Measurements from ENCODE around the gene XPO6. TPM values are rescaled to one million over a fixed set of nuclear protein-coding genes. Genes with fewer than 3 reads are reported as not detected.

Gene XPO6
- total and polyA plus RNA-seq, 3 donors from 2014 or later = 216 to 283 (median 238) TPM

- Histone ChIP-seq H3K4me1 (peaks cover 13% of the 10 kb centered on the region), H3K27me3 (no peaks in the 10 kb centered on the region), H3K27ac (no peak overlapping the region), H3K36me3 (ENCODE audit: low read depth, missing control alignments) (no peaks in the 10 kb centered on the region), H3K9me3 (no peaks in the 10 kb centered on the region), H3K4me3 (no peak overlapping the region)
- intact Hi-C loops (cut with DNase I; ENCODE audit: low total_unique reads) = no loop called here
- 87 to 92% methylated on average over 3 of the region's 3 CpGs for WGBS, 2 donors
- no peak for DNase-seq
- TF ChIP-seq POLR2A (IDR thresholded peaks at IDR 0.05) = no peak
- no peak for TF ChIP-seq CTCF (IDR thresholded peaks at IDR 0.05)
Measured at GRCh38 chr16:28167730-28168129, 44.0 kb downstream of the XPO6 start.

GRCh38 chr16:28167221-28167620, 44.5 kb downstream of the XPO6 start:
- no peak overlapping the region for H3K27ac ChIP-seq
- intact Hi-C loops (cut with DNase I; ENCODE audit: low total_unique reads) = no loop called here
- H3K4me1 ChIP-seq = peaks cover 13% of the 10 kb centered on the region
- no peak for DNase-seq
- no peak for TF ChIP-seq POLR2A (IDR thresholded peaks at IDR 0.05)
- no peak for TF ChIP-seq CTCF (IDR thresholded peaks at IDR 0.05)
- no peaks in the 10 kb centered on the region for H3K36me3 ChIP-seq (ENCODE audit: low read depth, missing control alignments)
- no peaks in the 10 kb centered on the region for H3K27me3 ChIP-seq
- H3K9me3 ChIP-seq = no peaks in the 10 kb centered on the region
- WGBS, 2 donors = 97% methylated on average over 7 of the region's 7 CpGs
- no peak overlapping the region for H3K4me3 ChIP-seq

GRCh38 chr16:28166394-28167208, 45.2 kb downstream of the XPO6 start:
- Histone ChIP-seq H3K4me3 (no peak overlapping the region), H3K4me1 (peaks cover 13% of the 10 kb centered on the region), H3K27ac (no peak overlapping the region), H3K9me3 (no peaks in the 10 kb centered on the region), H3K27me3 (no peaks in the 10 kb centered on the region), H3K36me3 (ENCODE audit: low read depth, missing control alignments) (no peaks in the 10 kb centered on the region)
- no peak for TF ChIP-seq CTCF (IDR thresholded peaks at IDR 0.05)
- no peak for TF ChIP-seq POLR2A (IDR thresholded peaks at IDR 0.05)
- no peak for DNase-seq
- intact Hi-C loops (cut with DNase I; ENCODE audit: low total_unique reads) = no loop called here
- 88 to 89% methylated on average over 5 of the region's 5 CpGs for WGBS, 2 donors

GRCh38 chr16:28165598-28165997, 46.2 kb downstream of the XPO6 start:
- intact Hi-C loops (cut with DNase I; ENCODE audit: low total_unique reads) = no loop called here
- no peaks in the 10 kb centered on the region for H3K27me3 ChIP-seq
- peaks cover 13% of the 10 kb centered on the region for H3K4me1 ChIP-seq
- no peaks in the 10 kb centered on the region for H3K9me3 ChIP-seq
- no peak for DNase-seq
- TF ChIP-seq POLR2A (IDR thresholded peaks at IDR 0.05) (no peak), CTCF (IDR thresholded peaks at IDR 0.05) (no peak)
- no peaks in the 10 kb centered on the region for H3K36me3 ChIP-seq (ENCODE audit: low read depth, missing control alignments)
- no peak overlapping the region for H3K4me3 ChIP-seq
- H3K27ac ChIP-seq = no peak overlapping the region
- 58 to 72% methylated on average over 1 of the region's 1 CpG for WGBS, 2 donors

GRCh38 chr16:28164140-28164539, 47.6 kb downstream of the XPO6 start:
- Histone ChIP-seq H3K4me1 (peaks cover 13% of the 10 kb centered on the region), H3K9me3 (no peaks in the 10 kb centered on the region), H3K4me3 (no peak overlapping the region), H3K36me3 (ENCODE audit: low read depth, missing control alignments) (no peaks in the 10 kb centered on the region), H3K27ac (no peak overlapping the region), H3K27me3 (no peaks in the 10 kb centered on the region)
- 48 to 69% methylated on average over 2 of the region's 2 CpGs for WGBS, 2 donors
- DNase-seq = no peak
- TF ChIP-seq CTCF (IDR thresholded peaks at IDR 0.05) (no peak), POLR2A (IDR thresholded peaks at IDR 0.05) (no peak)
- intact Hi-C loops (cut with DNase I; ENCODE audit: low total_unique reads) = no loop called here

Measured in testis (tissue), 3 donors.